H1 (cell line): ENCODE results near the gene MCM8. TPM values are rescaled to one million over a fixed set of nuclear protein-coding genes. Genes with fewer than 3 reads are reported as not detected.

ENCODE experiments used
- CTCF ChIA-PET: fragments of 300-600 bp; sonication (Branson Sonifier 250); formaldehyde crosslinking; loops from one replicate; lab custom pipeline; 2021; ENCODE audit not compliant: partially characterized antibody; lab: Charles Lee
- POLR2A ChIA-PET: fragments of 300-600 bp; sonication (Branson Sonifier 250); formaldehyde crosslinking; loops from one replicate; lab custom pipeline; 2021; ENCODE audit warnings: inconsistent platforms; ENCODE audit not compliant: partially characterized antibody; lab: Charles Lee
- DNase-seq, 2 experiments: peaks; one replicate each; pipeline versions ENCODE4 v3.0.0 to v3.0.0-alpha.2; 2010 to 2022; ENCODE audit warnings: low spot score in 2 of 2, low read depth in 1 of 2, mixed read lengths in 1 of 2
- FAIRE-seq: peaks from 2 replicates; lab custom pipeline; 2011; peaks lifted over from hg19 to GRCh38; lab: Jason Lieb, UNC
- H2AFZ ChIP-seq: 2 replicates; pipeline ENCODE4 v1.8.1; 2012; ENCODE audit warnings: low read length, inconsistent platforms
- H2AK5ac ChIP-seq: 2 replicates; pipeline ENCODE4 v1.6.1; 2013; ENCODE audit warnings: low read depth, low read length
- H2BK120ac ChIP-seq: replicated peaks from 2 replicates; pipeline ENCODE3; 2013; ENCODE audit warnings: low read depth, low read length, inconsistent platforms
- H2BK12ac ChIP-seq: 2 replicates; pipeline ENCODE4 v1.6.1; 2013; ENCODE audit warnings: low read depth, low read length
- H2BK15ac ChIP-seq: 2 replicates; pipeline ENCODE4 v1.6.1; 2013; ENCODE audit warnings: low read length
- H2BK20ac ChIP-seq: 2 replicates; pipeline ENCODE4 v1.6.1; 2013; ENCODE audit warnings: low read length
- H2BK5ac ChIP-seq: 2 replicates; pipeline ENCODE4 v1.6.1; 2013; ENCODE audit warnings: low read depth, low read length
- H3K14ac ChIP-seq: 2 replicates; pipeline ENCODE4 v1.6.1; 2013; ENCODE audit warnings: inconsistent platforms; ENCODE audit not compliant: insufficient read length
- H3K18ac ChIP-seq: 2 replicates; pipeline ENCODE4 v1.6.1; 2013; ENCODE audit warnings: low read length; ENCODE audit errors: extremely low read depth
- H3K23ac ChIP-seq: 2 replicates; pipeline ENCODE4 v1.6.1; 2013; ENCODE audit warnings: inconsistent platforms; ENCODE audit not compliant: insufficient read length
- H3K23me2 ChIP-seq: 2 replicates; pipeline ENCODE4 v1.6.1; 2013; ENCODE audit warnings: low read depth, low read length
- H3K27ac ChIP-seq: 2 replicates; pipeline ENCODE4 v1.6.1; 2011; ENCODE audit warnings: low read depth, low read length, inconsistent platforms
- H3K27me3 ChIP-seq, 4 experiments: replicated peaks in 1 of 4; 1 replicate in 1 of 4; 2 replicates in 3 of 4; pipeline versions ENCODE4 v1.6.1 to v1.8.1; 2011 to 2013; ENCODE audit warnings: low read length in 3 of 4, mild to moderate bottlenecking in 3 of 4, inconsistent platforms in 2 of 4, mixed read lengths in 2 of 4, moderate library complexity in 1 of 4; ENCODE audit not compliant: control insufficient read depth in 3 of 4, insufficient read depth in 3 of 4; ENCODE audit errors: extremely low read depth in 1 of 4
- H3K36me3 ChIP-seq, 4 experiments: 2 replicates each; pipeline versions ENCODE4 v1.6.1 to v1.8.1; 2011 to 2013; ENCODE audit warnings: mild to moderate bottlenecking in 4 of 4, low read length in 3 of 4, moderate library complexity in 2 of 4, control low read depth in 1 of 4, inconsistent platforms in 1 of 4; ENCODE audit not compliant: insufficient read depth in 4 of 4, control insufficient read depth in 2 of 4
- H3K4ac ChIP-seq: replicated peaks from 2 replicates; pipeline ENCODE3; 2013; ENCODE audit warnings: low read length, low read depth, mixed read lengths, inconsistent platforms; ENCODE audit not compliant: insufficient read length
- H3K4me1 ChIP-seq, 4 experiments: replicated peaks in 1 of 4; 1 replicate in 1 of 4; 2 replicates in 3 of 4; pipeline versions ENCODE4 v1.6.1 to v1.8.1; 2011 to 2013; ENCODE audit warnings: low read length in 3 of 4, inconsistent platforms in 2 of 4, mixed read lengths in 1 of 4; ENCODE audit not compliant: insufficient read depth in 4 of 4, control insufficient read depth in 3 of 4
- H3K4me2 ChIP-seq, 2 experiments: 2 replicates each; pipeline versions ENCODE4 v1.6.1 to v1.8.1; 2011 to 2013; ENCODE audit warnings: low read depth in 2 of 2, low read length in 2 of 2, control low read depth in 1 of 2, inconsistent platforms in 1 of 2, mild to moderate bottlenecking in 1 of 2; ENCODE audit not compliant: insufficient read depth in 1 of 2
- H3K4me3 ChIP-seq, 4 experiments: fragments of 200-600, 300-600 bp in 1 of 4; sonication (generic), shearing (Covaris generic), sonication (Bioruptor Twin) in 1 of 4; 2 replicates each; pipeline versions ENCODE4 v1.5.1 to v1.8.1; 2011 to 2016; ENCODE audit warnings: low read length in 4 of 4, low read depth in 3 of 4, control low read depth in 2 of 4, inconsistent platforms in 2 of 4, mild to moderate bottlenecking in 2 of 4, mixed read lengths in 1 of 4, moderate library complexity in 1 of 4; ENCODE audit not compliant: insufficient read depth in 2 of 4; ENCODE audit errors: extremely low read depth in 1 of 4
- H3K56ac ChIP-seq: replicated peaks from 2 replicates; pipeline ENCODE3; 2013; ENCODE audit warnings: low read depth, mild to moderate bottlenecking, mixed read lengths, low read length, inconsistent platforms; ENCODE audit not compliant: insufficient read length
- H3K79me1 ChIP-seq: 2 replicates; pipeline ENCODE4 v1.6.1; 2013; ENCODE audit warnings: low read depth, low read length, control low read depth
- H3K79me2 ChIP-seq, 2 experiments: 2 replicates each; pipeline versions ENCODE4 v1.6.1 to v1.8.1; 2012 to 2013; ENCODE audit warnings: low read length in 2 of 2, mild to moderate bottlenecking in 2 of 2, inconsistent platforms in 1 of 2; ENCODE audit not compliant: insufficient read depth in 2 of 2, control insufficient read depth in 1 of 2
- H3K9ac ChIP-seq, 4 experiments: replicated peaks in 1 of 4; 1 replicate in 1 of 4; 2 replicates in 3 of 4; pipeline versions ENCODE4 v1.6.1 to v1.8.1; 2011 to 2013; ENCODE audit warnings: low read depth in 3 of 4, low read length in 3 of 4, control low read depth in 2 of 4, mild to moderate bottlenecking in 2 of 4, moderate library complexity in 2 of 4, inconsistent platforms in 1 of 4; ENCODE audit errors: extremely low read depth in 1 of 4
- H3K9me3 ChIP-seq, 2 experiments: 2 replicates each; pipeline versions ENCODE4 v1.6.1 to v1.8.1; 2012 to 2013; ENCODE audit warnings: mild to moderate bottlenecking in 2 of 2, moderate library complexity in 2 of 2, control low read depth in 1 of 2, inconsistent platforms in 1 of 2, low read depth in 1 of 2, low read length in 1 of 2, mixed read lengths in 1 of 2; ENCODE audit not compliant: insufficient read depth in 2 of 2
- H4K20me1 ChIP-seq, 2 experiments: replicated peaks in 1 of 2; 2 replicates each; pipeline versions ENCODE3 to v1.8.1; 2011 to 2013; ENCODE audit warnings: inconsistent platforms in 2 of 2, low read length in 2 of 2, mild to moderate bottlenecking in 1 of 2; ENCODE audit not compliant: insufficient read depth in 2 of 2, control insufficient read depth in 1 of 2
- H4K5ac ChIP-seq: 2 replicates; pipeline ENCODE4 v1.6.1; 2013; ENCODE audit warnings: low read length, low read depth, mixed read lengths, inconsistent platforms; ENCODE audit not compliant: insufficient read length
- H4K8ac ChIP-seq: 2 replicates; pipeline ENCODE4 v1.8.0; 2013; ENCODE audit warnings: mild to moderate bottlenecking, moderate library complexity, low read length, inconsistent platforms; ENCODE audit not compliant: insufficient read depth; ENCODE audit errors: extremely low read depth
- H4K91ac ChIP-seq: replicated peaks from 2 replicates; pipeline ENCODE3; 2013; ENCODE audit warnings: low read length, mixed read lengths, inconsistent platforms; ENCODE audit not compliant: insufficient read length
- CBX5 ChIP-seq: fragments of 300-800, 300-1000 bp; sonication (generic); IDR thresholded peaks from 2 replicates; pipeline ENCODE4 v1.7.1; 2016; ENCODE audit warnings: antibody characterized with exemption, low read length, low read depth
- WGBS, 2 experiments: shearing (Covaris generic) in 1 of 2; methylation state at CpG; one replicate each; pipeline versions ENCODE4 v1.1.6 to v1.1.7; 2013 to 2015; ENCODE audit warnings: low lambda C conversion rate in 2 of 2, mixed read lengths in 2 of 2, inconsistent platforms in 1 of 2, low coverage in 1 of 2, missing lambda C conversion rate in 1 of 2; ENCODE audit not compliant: insufficient replicate concordance in 2 of 2, insufficient coverage in 1 of 2, insufficient read length in 1 of 2; ENCODE audit errors: extremely low coverage in 1 of 2, missing lambda C conversion rate in 1 of 2; 5-methylcytosine and 5-hydroxymethylcytosine counted together
- polyA plus RNA-seq, 7 experiments: library from polyadenylated mRNA; depleted of rRNA in 3 of 7; stranded (reverse) in 5 of 7; unstranded in 2 of 7; fragments of >200 nt in 5 of 7; fragments of 200-250 nt in 2 of 7; gene quantifications; 1 replicate in 5 of 7; 2 replicates in 1 of 7; 4 replicates in 1 of 7; pipeline versions ENCODE4 v1.2.1 to v1.2.3, GENCODE V29; 2011 to 2013; ENCODE audit warnings: missing spikeins in 2 of 7, mixed read lengths in 2 of 7
- total RNA-seq: library from RNA; stranded (reverse); fragmentation: NEBNext Ultra II Directional; extraction: Animal tissue kit (Norgen Biotek cat#: 25700); gene quantifications from 2 replicates; pipeline ENCODE4 v1.2.1, GENCODE V29; 2021

Gene MCM8
- total and polyA plus RNA-seq, 2 of the 8 experiments (the other 6 are each of a cell fraction or from before 2014, with no cell fraction given), result 7.1 to 31.9 TPM

DNA sequence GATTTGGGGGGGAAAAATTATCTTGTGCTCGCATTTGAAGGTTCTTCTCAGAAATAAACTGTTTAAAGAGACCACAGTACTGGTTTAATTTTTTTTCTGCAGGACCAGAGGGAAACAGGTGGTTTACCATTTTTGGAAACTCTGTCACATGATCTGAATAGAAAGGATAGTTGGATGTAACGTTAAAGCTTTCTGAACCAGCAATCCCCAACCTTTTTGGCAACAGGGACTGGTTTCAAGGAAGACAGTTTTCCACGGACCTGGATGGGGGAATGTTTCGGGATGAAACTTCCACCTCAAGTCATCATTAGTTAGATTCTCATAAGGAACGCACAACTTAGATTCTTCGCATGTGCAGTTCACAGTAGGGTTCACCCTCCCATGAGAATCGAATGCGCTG is 50.4 kb downstream of the MCM8 start:
- CTCF ChIA-PET, result interaction anchor here (0.6 kb wide), 2 partner anchors 26 to 191 kb away, joined by 3 read pairs; no protein-coding TSS in a partner anchor
- 85% methylated on average over 8 of the region's 8 CpGs; no CpG with 5 or more reads in 1 of the 2 experiments for WGBS, 2 experiments
- no peak for TF ChIP-seq CBX5

More for the DNA sequence above, 50.4 kb downstream of the MCM8 start:
- H3K9me3 ChIP-seq, result no peaks in the 10 kb centered on the region
- H2BK5ac ChIP-seq, result no peak overlapping the region
- no peak for FAIRE-seq
- peaks cover 2% of the 10 kb centered on the region; the same call in 1 of the 2 replicates for H3K79me1 ChIP-seq
- peaks cover 0 to 2% of the 10 kb centered on the region in 2 experiments for H4K20me1 ChIP-seq
- no peak overlapping the region for H2BK20ac ChIP-seq
- H3K27ac ChIP-seq, result no peak overlapping the region
- no peaks in the 10 kb centered on the region for H3K27me3 ChIP-seq
- no peak overlapping the region for H2AFZ ChIP-seq
- no peak overlapping the region for H3K9ac ChIP-seq
- no peak overlapping the region for H3K23ac ChIP-seq
- no peaks in the 10 kb centered on the region for H3K23me2 ChIP-seq
- H2AK5ac ChIP-seq, result no peak overlapping the region
- no peak overlapping the region for H2BK12ac ChIP-seq
- H3K4me2 ChIP-seq, result no peak overlapping the region
- no peak for DNase-seq
- H4K91ac ChIP-seq, result no peak overlapping the region
- no peaks in the 10 kb centered on the region for H3K4me1 ChIP-seq
- no peak overlapping the region for H4K8ac ChIP-seq
- H3K4me3 ChIP-seq, result no peak overlapping the region
- no peak overlapping the region for H2BK120ac ChIP-seq
- H3K18ac ChIP-seq, result no peak overlapping the region
- H3K56ac ChIP-seq, result no peak overlapping the region
- no peak overlapping the region for H3K14ac ChIP-seq
- peaks cover 2 to 7% (median 3%) of the 10 kb centered on the region in 4 experiments; a peak in 5 of 8 replicates for H3K36me3 ChIP-seq
- H3K4ac ChIP-seq, result no peak overlapping the region
- H3K79me2 ChIP-seq, result no peaks in the 10 kb centered on the region
- no peak overlapping the region for H2BK15ac ChIP-seq
- no peak overlapping the region for H4K5ac ChIP-seq
- POLR2A ChIA-PET, result interaction anchor here (1.2 to 1.9 kb wide), 4 partner anchors 9 to 68 kb away, joined by 3 to 10 read pairs (median 4); no protein-coding TSS in a partner anchor
